ENCODE results near the gene RNF103.

RNF103 gene

DNA sequence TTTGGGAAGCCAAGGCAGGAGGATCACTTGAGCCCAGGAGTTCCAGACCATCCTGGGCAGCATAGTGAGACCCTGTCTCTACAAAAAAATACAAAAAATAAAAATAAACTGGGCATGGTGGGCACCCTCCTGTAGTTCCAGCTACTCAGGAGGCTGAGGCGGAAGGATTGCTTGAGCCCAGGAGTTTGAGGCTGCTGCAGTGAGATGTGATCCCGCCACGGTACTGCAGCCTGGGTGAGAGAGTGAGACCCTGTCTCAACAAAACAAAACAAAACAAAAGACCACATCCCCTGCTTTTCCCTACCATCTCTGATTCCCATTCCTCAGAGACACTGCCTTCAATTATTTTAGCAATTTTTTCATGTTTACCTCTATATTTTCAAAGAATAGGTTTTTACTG is 3.9 kb upstream of the RNF103 start:
- peaks cover 9% of the 10 kb centered on the region for H3F3A ChIP-seq (ENCODE audit: insufficient read depth, low read length)
- no peak overlapping the region for H2AFZ ChIP-seq (ENCODE audit: low read length)
- H3K27ac ChIP-seq (ENCODE audit: low read length) = no peak overlapping the region
- no peak for DNase-seq
- H3K9ac ChIP-seq (ENCODE audit: low read length) = no peak overlapping the region
- no peaks in the 10 kb centered on the region for H3K9me2 ChIP-seq (replicated peaks; ENCODE audit: insufficient read depth, low read length)
- H4K20me1 ChIP-seq (ENCODE audit: insufficient read depth, low read length) = no peaks in the 10 kb centered on the region
- no peaks in the 10 kb centered on the region for H3K9me3 ChIP-seq (replicated peaks; ENCODE audit: insufficient read depth, low read length)
- H3K4me3 ChIP-seq (ENCODE audit: low read length) = no peak overlapping the region
- no peak overlapping the region for H3K4me2 ChIP-seq (ENCODE audit: low read depth, low read length)
- TF ChIP-seq EZH2phosphoT487 (IDR thresholded peaks at IDR 0.05; ENCODE audit: low read length) = no peak
- no peak for TF ChIP-seq EZH2 (optimal IDR thresholded peaks at IDR 0.05; ENCODE audit: low read depth, low read length)
- TF ChIP-seq CTCF (IDR thresholded peaks at IDR 0.05; ENCODE audit: low read length) = no peak
- H3K4me1 ChIP-seq (ENCODE audit: low read length) = no peaks in the 10 kb centered on the region
- no peaks in the 10 kb centered on the region for H3K36me3 ChIP-seq (replicated peaks; ENCODE audit: insufficient read depth, low read length)
- peaks cover 3% of the 10 kb centered on the region for H3K79me2 ChIP-seq (ENCODE audit: low read length)
- no peaks in the 10 kb centered on the region for H3K27me3 ChIP-seq (replicated peaks; ENCODE audit: insufficient read depth, low read length)

GRCh38 chr2:86625096-86625495 is 1.4 kb upstream of the RNF103 start:
- no peak overlapping the region for H3K27ac ChIP-seq (ENCODE audit: low read length)
- no peaks in the 10 kb centered on the region for H3K27me3 ChIP-seq (replicated peaks; ENCODE audit: insufficient read depth, low read length)
- H4K20me1 ChIP-seq (ENCODE audit: insufficient read depth, low read length) = no peaks in the 10 kb centered on the region
- H2AFZ ChIP-seq (ENCODE audit: low read length) = no peak overlapping the region
- peaks cover 28% of the 10 kb centered on the region for H3K79me2 ChIP-seq (ENCODE audit: low read length)
- no peak overlapping the region for H3K4me3 ChIP-seq (ENCODE audit: low read length)
- peaks cover 21% of the 10 kb centered on the region for H3F3A ChIP-seq (ENCODE audit: insufficient read depth, low read length)
- H3K4me2 ChIP-seq (ENCODE audit: low read depth, low read length) = no peak overlapping the region
- H3K9me2 ChIP-seq (replicated peaks; ENCODE audit: insufficient read depth, low read length) = no peaks in the 10 kb centered on the region
- TF ChIP-seq EZH2phosphoT487 (IDR thresholded peaks at IDR 0.05; ENCODE audit: low read length) (no peak), EZH2 (optimal IDR thresholded peaks at IDR 0.05; ENCODE audit: low read depth, low read length) (no peak), CTCF (IDR thresholded peaks at IDR 0.05; ENCODE audit: low read length) (no peak)
- H3K4me1 ChIP-seq (ENCODE audit: low read length) = peaks cover 4% of the 10 kb centered on the region; the same call in 1 of the 2 replicates
- H3K9me3 ChIP-seq (replicated peaks; ENCODE audit: insufficient read depth, low read length) = no peaks in the 10 kb centered on the region
- no peak for DNase-seq
- no peak overlapping the region for H3K9ac ChIP-seq (ENCODE audit: low read length)
- H3K36me3 ChIP-seq (replicated peaks; ENCODE audit: insufficient read depth, low read length) = no peaks in the 10 kb centered on the region

DNA sequence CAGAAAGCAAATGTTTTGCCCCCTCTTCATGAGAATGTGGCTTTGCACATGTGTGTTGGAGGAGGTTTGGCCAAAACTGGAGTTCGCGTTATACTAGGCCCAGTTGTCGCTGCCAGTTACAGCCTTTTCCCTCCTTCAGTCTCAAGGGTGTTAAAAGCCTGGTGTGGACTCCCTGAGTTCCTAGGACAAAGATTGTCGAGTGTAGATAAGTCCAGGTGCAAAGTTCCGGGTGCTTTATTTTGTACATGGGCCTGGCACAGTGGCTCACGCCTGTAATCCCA is 542 bp upstream of the RNF103 start:
- Histone ChIP-seq H4K20me1 (ENCODE audit: insufficient read depth, low read length) (no peaks in the 10 kb centered on the region), H3K9me2 (replicated peaks; ENCODE audit: insufficient read depth, low read length) (no peaks in the 10 kb centered on the region), H3K4me1 (ENCODE audit: low read length) (peaks cover 11% of the 10 kb centered on the region), H3K4me2 (ENCODE audit: low read depth, low read length) (peak overlapping the region; percentile 52; the same call in 1 of the 2 replicates), H3K79me2 (ENCODE audit: low read length) (peaks cover 37% of the 10 kb centered on the region), H3K27me3 (replicated peaks; ENCODE audit: insufficient read depth, low read length) (no peaks in the 10 kb centered on the region), H3K9me3 (replicated peaks; ENCODE audit: insufficient read depth, low read length) (no peaks in the 10 kb centered on the region), H3K4me3 (ENCODE audit: low read length) (peak overlapping the region; percentile 70), H3K36me3 (replicated peaks; ENCODE audit: insufficient read depth, low read length) (no peaks in the 10 kb centered on the region; the same call in 1 of the 2 replicates), H2AFZ (ENCODE audit: low read length) (peak overlapping the region; percentile 80), H3K27ac (ENCODE audit: low read length) (peak overlapping the region; percentile 91; the same call in 1 of the 2 replicates), H3F3A (ENCODE audit: insufficient read depth, low read length) (peaks cover 21% of the 10 kb centered on the region), H3K9ac (ENCODE audit: low read length) (peak overlapping the region; percentile 80)
- no peak for DNase-seq
- no peak for TF ChIP-seq EZH2phosphoT487 (IDR thresholded peaks at IDR 0.05; ENCODE audit: low read length)
- no peak for TF ChIP-seq EZH2 (optimal IDR thresholded peaks at IDR 0.05; ENCODE audit: low read depth, low read length)
- no peak for TF ChIP-seq CTCF (IDR thresholded peaks at IDR 0.05; ENCODE audit: low read length)
